DND-41 (cell line): ENCODE results near the gene PDLIM4.

Source experiments
- CTCF ChIP-seq: IDR thresholded peaks from 2 replicates; pipeline ENCODE4 v1.5.1; 2012; ENCODE audit warnings: borderline replicate concordance, low read length, moderate library complexity, mild to moderate bottlenecking; ENCODE audit not compliant: poor library complexity, severe bottlenecking; ENCODE audit errors: extremely low read depth
- EZH2 ChIP-seq: IDR thresholded peaks from 3 replicates; pipeline ENCODE4 v1.6.1; 2012; ENCODE audit warnings: borderline replicate concordance, low read depth, mild to moderate bottlenecking, moderate library complexity, low read length, inconsistent platforms; ENCODE audit not compliant: severe bottlenecking

GRCh38 chr5:132259069-132259851 is 1.8 kb downstream of the PDLIM4 start:
- no peak for TF ChIP-seq CTCF
- TF ChIP-seq EZH2: no peak
